B cell (primary cell): ENCODE results near the gene FBXL13. TPM values are rescaled to one million over a fixed set of nuclear protein-coding genes. Genes with fewer than 3 reads are reported as not detected.
"Not testable (repeated sequence)": the region's sequence is repeated elsewhere in the genome, so short reads cannot be mapped to it uniquely, and the experiment has no call there.

ENCODE experiments used
- ATAC-seq: fragments of 200-7000 bp; cut with Tn5 transposase; one replicate; pipeline ENCODE4 v1.10.0; 2021; ENCODE audit warnings: low read depth, mild to moderate bottlenecking, moderate number of reproducible peaks, moderate library complexity
- CTCF ChIA-PET: fragments of 350-600 bp; sonication (Branson Sonifier 250); formaldehyde crosslinking; loops from one replicate; lab custom pipeline; 2021; ENCODE audit warnings: antibody characterized with exemption, inconsistent platforms; lab: Charles Lee
- POLR2A ChIA-PET: fragments of 350-600 bp; sonication (Branson Sonifier 250); formaldehyde crosslinking; loops from one replicate; lab custom pipeline; 2021; ENCODE audit warnings: antibody characterized with exemption; lab: Charles Lee
- DNase-seq: peaks from one replicate; pipeline ENCODE4 v3.0.0; 2013
- H2AFZ ChIP-seq: 2 replicates; pipeline ENCODE4 v1.6.1; 2012; ENCODE audit warnings: mild to moderate bottlenecking, low read depth, low read length; ENCODE audit not compliant: insufficient read depth, poor library complexity, severe bottlenecking
- H3K27ac ChIP-seq, 2 donors: 1 replicate in 1 of 2; 2 replicates in 1 of 2; pipeline ENCODE4 v1.5.1; 2012 to 2013; ENCODE audit warnings: low read length in 2 of 2, mild to moderate bottlenecking in 2 of 2, moderate library complexity in 1 of 2
- H3K27me3 ChIP-seq, 4 experiments: fragments of 200-600 bp in 1 of 4; sonication (generic) in 1 of 4; replicated peaks in 1 of 4; 1 replicate in 2 of 4; 2 replicates in 2 of 4; pipeline versions ENCODE4 v1.6.1 to v1.7.0; 2013 to 2016; ENCODE audit warnings: low read length in 3 of 4, mild to moderate bottlenecking in 2 of 4, mixed read lengths in 1 of 4, moderate library complexity in 1 of 4; ENCODE audit not compliant: insufficient read depth in 4 of 4, control insufficient read depth in 3 of 4; ENCODE audit errors: control extremely low read depth in 1 of 4
- H3K36me3 ChIP-seq, 2 experiments: replicated peaks in 1 of 2; 1 replicate in 1 of 2; 2 replicates in 1 of 2; pipeline versions ENCODE4 v1.6.1 to v1.7.1; 2013; ENCODE audit warnings: low read length in 1 of 2; ENCODE audit not compliant: insufficient read depth in 2 of 2, control insufficient read depth in 1 of 2; ENCODE audit errors: control extremely low read depth in 1 of 2, extremely low read depth in 1 of 2
- H3K4me1 ChIP-seq, 2 donors: fragments of 200-600 bp in 1 of 2; sonication (generic) in 1 of 2; 1 replicate in 1 of 2; 2 replicates in 1 of 2; pipeline versions ENCODE4 v1.5.1 to v1.6.1; 2013 to 2017; ENCODE audit warnings: low read length in 2 of 2; ENCODE audit not compliant: control insufficient read depth in 2 of 2, insufficient read depth in 2 of 2
- H3K4me2 ChIP-seq: replicated peaks from 2 replicates; pipeline ENCODE3; 2012; ENCODE audit warnings: mild to moderate bottlenecking, low read depth, low read length; ENCODE audit not compliant: poor library complexity, severe bottlenecking
- H3K4me3 ChIP-seq, 5 experiments: fragments of 200-600 bp in 1 of 5; sonication (generic) in 1 of 5; 1 replicate in 3 of 5; 2 replicates in 2 of 5; pipeline versions ENCODE4 v1.5.1 to v1.7.0; 2011 to 2016; ENCODE audit warnings: low read length in 4 of 5, mild to moderate bottlenecking in 4 of 5, low read depth in 2 of 5, control low read depth in 1 of 5, moderate library complexity in 1 of 5; ENCODE audit not compliant: insufficient read depth in 1 of 5; ENCODE audit errors: control extremely low read depth in 1 of 5, extremely low read depth in 1 of 5
- H3K79me2 ChIP-seq: fragments of 200-600 bp; sonication (generic); one replicate; pipeline ENCODE4 v1.6.0; 2016; ENCODE audit warnings: low read length; ENCODE audit not compliant: control insufficient read depth, insufficient read depth
- H3K9ac ChIP-seq: fragments of 200-600 bp; sonication (generic); 2 replicates; pipeline ENCODE4 v1.6.1; 2017; ENCODE audit warnings: mild to moderate bottlenecking, low read length, moderate library complexity
- H3K9me3 ChIP-seq, 3 donors: one replicate each; pipeline versions ENCODE4 v1.6.1 to v1.7.1; 2013; ENCODE audit warnings: low read length in 2 of 3; ENCODE audit not compliant: control insufficient read depth in 2 of 3, insufficient read depth in 1 of 3; ENCODE audit errors: control extremely low read depth in 1 of 3
- H4K20me1 ChIP-seq: 2 replicates; pipeline ENCODE4 v1.6.0; 2012; ENCODE audit warnings: mild to moderate bottlenecking, low read length; ENCODE audit not compliant: insufficient read depth, control insufficient read depth, poor library complexity, severe bottlenecking
- H3K27ac Mint-ChIP-seq: one replicate; pipeline ENCODE4 v1.8.0; 2021; ENCODE audit warnings: mixed read lengths
- H3K27me3 Mint-ChIP-seq: one replicate; pipeline ENCODE4 v1.8.0; 2021; ENCODE audit warnings: mixed read lengths
- H3K4me1 Mint-ChIP-seq: one replicate; pipeline ENCODE4 v1.8.0; 2021; ENCODE audit warnings: mixed read lengths
- H3K4me3 Mint-ChIP-seq: one replicate; pipeline ENCODE4 v1.8.0; 2021; ENCODE audit warnings: mixed read lengths
- H3K9me3 Mint-ChIP-seq: one replicate; pipeline ENCODE4 v1.8.0; 2022; ENCODE audit warnings: mixed read lengths; ENCODE audit not compliant: insufficient read depth
- EZH2 ChIP-seq: IDR thresholded peaks from 2 replicates; pipeline ENCODE4 v1.6.1; 2012; ENCODE audit warnings: borderline replicate concordance, low read depth, mild to moderate bottlenecking, moderate library complexity, low read length; ENCODE audit not compliant: insufficient read depth, poor library complexity, severe bottlenecking
- WGBS: methylation state at CpG from one replicate; pipeline ENCODE4 v1.1.5; 2013; ENCODE audit warnings: missing lambda C conversion rate; ENCODE audit not compliant: insufficient coverage; 5-methylcytosine and 5-hydroxymethylcytosine counted together
- intact Hi-C: fragments of 100-400 bp; cut with micrococcal nuclease; formaldehyde crosslinking; loops from one replicate; pipeline ENCODE4 v1.10.0; 2022
- polyA plus RNA-seq: library from polyadenylated mRNA; depleted of rRNA; stranded (reverse); fragments of >200 nt; gene quantifications from 2 replicates; pipeline ENCODE4 v1.2.3, GENCODE V29; 2012
- total RNA-seq, 2 donors: library from RNA; stranded (reverse); fragments of 120-200 nt in 1 of 2; gene quantifications; 1 replicate in 1 of 2; 2 replicates in 1 of 2; pipeline versions ENCODE4 v1.2.3 to v1.2.4, GENCODE V29; 2013 to 2022
- TF ChIP-seq, protein P1 (sequence below): fragments of 200-600 bp; IDR thresholded peaks from one replicate; pipeline ENCODE4 v1.8.0; 2022; ENCODE audit warnings: antibody characterized with exemption, mild to moderate bottlenecking

Gene FBXL13
- total and polyA plus RNA-seq, 2 donors (not counting 1 experiment from before 2014, with no cell fraction given) = 0.22 to 4.0 TPM

DNA sequence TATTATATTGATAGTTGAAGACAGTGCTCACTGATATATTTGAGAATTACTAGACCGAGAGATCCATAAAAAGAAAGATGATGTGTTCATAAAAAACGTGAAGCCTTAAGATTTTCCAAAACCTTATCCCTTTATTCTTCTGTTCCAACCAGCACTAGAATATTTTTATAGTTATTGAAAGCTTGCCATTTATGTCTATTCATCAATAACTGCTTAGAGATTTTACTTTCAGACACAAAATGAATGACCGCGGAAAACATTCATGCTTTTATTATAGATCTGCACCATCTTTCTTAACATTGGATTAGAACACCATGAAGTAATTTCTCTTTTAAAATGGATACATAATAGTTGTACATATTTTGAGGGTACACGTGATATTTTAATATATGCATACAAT is 77.6 kb downstream of the FBXL13 start:
- ATAC-seq (no peak), DNase-seq (no peak)
- H3K9me3 Mint-ChIP-seq = peaks cover 4% of the 10 kb centered on the region
- H3K9ac ChIP-seq = no peak overlapping the region
- H3K27ac ChIP-seq = no peak overlapping the region
- no peak overlapping the region for H3K4me3 Mint-ChIP-seq
- intact Hi-C loops = no loop called here
- ChIA-PET CTCF (no interaction called here), POLR2A (no interaction called here)
- no peak overlapping the region for H2AFZ ChIP-seq
- H3K27me3 ChIP-seq = no peaks in the 10 kb centered on the region
- H3K79me2 ChIP-seq = no peaks in the 10 kb centered on the region
- no peaks in the 10 kb centered on the region for H4K20me1 ChIP-seq
- no peak overlapping the region for H3K27ac Mint-ChIP-seq
- no CpG with 5 or more reads among the region's 5 CpGs for WGBS
- no peaks in the 10 kb centered on the region for H3K4me1 ChIP-seq
- no peaks in the 10 kb centered on the region for H3K36me3 ChIP-seq
- H3K27me3 Mint-ChIP-seq = no peaks in the 10 kb centered on the region
- H3K4me1 Mint-ChIP-seq = no peaks in the 10 kb centered on the region
- no peak overlapping the region for H3K4me3 ChIP-seq
- TF ChIP-seq, protein P1, sequence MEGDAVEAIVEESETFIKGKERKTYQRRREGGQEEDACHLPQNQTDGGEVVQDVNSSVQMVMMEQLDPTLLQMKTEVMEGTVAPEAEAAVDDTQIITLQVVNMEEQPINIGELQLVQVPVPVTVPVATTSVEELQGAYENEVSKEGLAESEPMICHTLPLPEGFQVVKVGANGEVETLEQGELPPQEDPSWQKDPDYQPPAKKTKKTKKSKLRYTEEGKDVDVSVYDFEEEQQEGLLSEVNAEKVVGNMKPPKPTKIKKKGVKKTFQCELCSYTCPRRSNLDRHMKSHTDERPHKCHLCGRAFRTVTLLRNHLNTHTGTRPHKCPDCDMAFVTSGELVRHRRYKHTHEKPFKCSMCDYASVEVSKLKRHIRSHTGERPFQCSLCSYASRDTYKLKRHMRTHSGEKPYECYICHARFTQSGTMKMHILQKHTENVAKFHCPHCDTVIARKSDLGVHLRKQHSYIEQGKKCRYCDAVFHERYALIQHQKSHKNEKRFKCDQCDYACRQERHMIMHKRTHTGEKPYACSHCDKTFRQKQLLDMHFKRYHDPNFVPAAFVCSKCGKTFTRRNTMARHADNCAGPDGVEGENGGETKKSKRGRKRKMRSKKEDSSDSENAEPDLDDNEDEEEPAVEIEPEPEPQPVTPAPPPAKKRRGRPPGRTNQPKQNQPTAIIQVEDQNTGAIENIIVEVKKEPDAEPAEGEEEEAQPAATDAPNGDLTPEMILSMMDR = no peak
- TF ChIP-seq EZH2 = no peak
- H3K9me3 ChIP-seq = peaks cover 0 to 9% (median 7%) of the 10 kb centered on the region in 3 donors
- no peak overlapping the region for H3K4me2 ChIP-seq

DNA sequence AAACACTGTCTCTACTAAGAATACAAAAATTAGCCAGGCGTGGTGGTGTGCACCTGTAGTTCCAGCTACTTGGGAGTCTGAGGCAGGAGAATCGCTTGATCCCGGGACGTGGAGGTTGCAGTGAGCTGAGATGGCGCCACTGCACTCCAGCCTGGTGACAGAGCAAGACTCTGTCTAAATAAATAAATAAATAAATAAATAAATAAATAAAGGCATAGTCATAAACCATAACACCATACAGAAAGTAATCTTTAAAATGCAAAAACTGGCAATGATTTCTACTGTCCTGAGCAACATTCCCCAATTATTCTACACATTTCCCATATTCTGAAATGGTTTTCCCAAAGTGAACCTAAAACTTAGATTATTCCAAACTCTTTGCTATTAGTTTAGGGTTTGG is 79.0 kb downstream of the FBXL13 start:
- H2AFZ ChIP-seq, H3K27me3 ChIP-seq, H4K20me1 ChIP-seq, POLR2A ChIA-PET, ATAC-seq, H3K9me3 ChIP-seq, CTCF ChIA-PET, H3K79me2 ChIP-seq, H3K9me3 Mint-ChIP-seq, H3K4me1 Mint-ChIP-seq, DNase-seq, H3K9ac ChIP-seq, H3K36me3 ChIP-seq, H3K4me2 ChIP-seq, intact Hi-C loops, H3K4me3 ChIP-seq, H3K4me3 Mint-ChIP-seq, H3K27ac ChIP-seq, H3K4me1 ChIP-seq, H3K27ac Mint-ChIP-seq, H3K27me3 Mint-ChIP-seq: not testable (repeated sequence)
- 100% methylated on average over 1 of the region's 5 CpGs for WGBS
